Fibroblast of villous mesenchyme (primary cell): ENCODE measurements around the gene LDB3. TPM values are rescaled to one million over a fixed set of nuclear protein-coding genes. Genes with fewer than 3 reads are reported as not detected.

ENCODE experiments used
- DNase-seq: peaks from one replicate; pipeline ENCODE4 v3.0.0-alpha.2; 2010; ENCODE audit warnings: low read depth
- H3K4me3 ChIP-seq: 2 replicates; pipeline ENCODE4 v1.5.1; 2011; ENCODE audit warnings: low read depth, mild to moderate bottlenecking, low read length
- CTCF ChIP-seq: IDR thresholded peaks from 2 replicates; pipeline ENCODE4 v1.5.1; 2012; ENCODE audit warnings: low read depth, mild to moderate bottlenecking, low read length; ENCODE audit not compliant: insufficient read depth
- total RNA-seq: library from RNA; depleted of rRNA; stranded (reverse); fragments of >200 nt; gene quantifications from 2 replicates; pipeline ENCODE4 v1.2.3, GENCODE V29; 2012

The LDB3 gene
- total RNA-seq, 1 donor, result under 0.01 TPM

- no peak for TF ChIP-seq CTCF
- DNase-seq, result no peak
- H3K4me3 ChIP-seq, result no peak overlapping the region
Measured at GRCh38 chr10:86646933-86647332, 21.4 kb upstream of the LDB3 start.

GRCh38 chr10:86647773-86648703 lies 20.3 kb upstream of the LDB3 start:
- no peak for TF ChIP-seq CTCF
- H3K4me3 ChIP-seq, result no peak overlapping the region
- peak; percentile 63 for DNase-seq

- no peak overlapping the region for H3K4me3 ChIP-seq
Measured at GRCh38 chr10:86648704-86649427, 19.4 kb upstream of the LDB3 start.

GRCh38 chr10:86649471-86650150 lies 18.7 kb upstream of the LDB3 start:
- DNase-seq, result no peak
- TF ChIP-seq CTCF, result no peak

More at GRCh38 chr10:86648704-86649427, 19.4 kb upstream of the LDB3 start:
- peak; percentile 70 for DNase-seq
- no peak for TF ChIP-seq CTCF

GRCh38 chr10:86650151-86650550 lies 18.2 kb upstream of the LDB3 start:
- no peak for DNase-seq
- no peak overlapping the region for H3K4me3 ChIP-seq

More at GRCh38 chr10:86649471-86650150, 18.7 kb upstream of the LDB3 start:
- H3K4me3 ChIP-seq, result no peak overlapping the region

More at GRCh38 chr10:86650151-86650550, 18.2 kb upstream of the LDB3 start:
- no peak for TF ChIP-seq CTCF
